ENCODE results near the gene CCDC17.

DNA sequence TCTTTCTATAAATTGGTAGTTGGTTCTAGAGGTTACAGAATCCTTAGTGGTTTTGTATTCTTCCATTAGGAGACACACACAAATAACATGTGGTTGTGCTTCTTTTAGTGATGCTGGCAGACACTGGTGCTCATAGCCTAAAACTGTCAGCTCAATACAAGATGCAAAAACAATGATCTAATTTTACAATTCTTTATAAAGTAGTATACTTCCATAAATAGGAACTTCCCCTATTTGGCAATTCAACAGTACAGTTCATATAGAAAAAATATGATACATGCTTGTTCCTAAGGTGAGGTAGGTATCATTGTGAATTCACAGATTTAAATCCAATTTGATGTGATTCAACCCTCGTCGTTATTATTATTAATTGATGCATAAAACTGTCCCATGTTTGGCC lies 20.8 kb upstream of the CCDC17 start:
- TF ChIP-seq, protein P1, sequence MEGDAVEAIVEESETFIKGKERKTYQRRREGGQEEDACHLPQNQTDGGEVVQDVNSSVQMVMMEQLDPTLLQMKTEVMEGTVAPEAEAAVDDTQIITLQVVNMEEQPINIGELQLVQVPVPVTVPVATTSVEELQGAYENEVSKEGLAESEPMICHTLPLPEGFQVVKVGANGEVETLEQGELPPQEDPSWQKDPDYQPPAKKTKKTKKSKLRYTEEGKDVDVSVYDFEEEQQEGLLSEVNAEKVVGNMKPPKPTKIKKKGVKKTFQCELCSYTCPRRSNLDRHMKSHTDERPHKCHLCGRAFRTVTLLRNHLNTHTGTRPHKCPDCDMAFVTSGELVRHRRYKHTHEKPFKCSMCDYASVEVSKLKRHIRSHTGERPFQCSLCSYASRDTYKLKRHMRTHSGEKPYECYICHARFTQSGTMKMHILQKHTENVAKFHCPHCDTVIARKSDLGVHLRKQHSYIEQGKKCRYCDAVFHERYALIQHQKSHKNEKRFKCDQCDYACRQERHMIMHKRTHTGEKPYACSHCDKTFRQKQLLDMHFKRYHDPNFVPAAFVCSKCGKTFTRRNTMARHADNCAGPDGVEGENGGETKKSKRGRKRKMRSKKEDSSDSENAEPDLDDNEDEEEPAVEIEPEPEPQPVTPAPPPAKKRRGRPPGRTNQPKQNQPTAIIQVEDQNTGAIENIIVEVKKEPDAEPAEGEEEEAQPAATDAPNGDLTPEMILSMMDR (conservative IDR thresholded peaks at IDR 0.05 in 1 of 2, IDR thresholded peaks at IDR 0.05 in 1 of 2; ENCODE audit: low read depth in 1 of 2, low read length in 2 of 2), result no peak
- no peak for TF ChIP-seq EZH2 (IDR thresholded peaks at IDR 0.05; ENCODE audit: low read length, missing control alignments)
